Urinary bladder (tissue), 4 donors: Measurements from ENCODE around the gene ISCA1. TPM values are rescaled to one million over a fixed set of nuclear protein-coding genes. Genes with fewer than 3 reads are reported as not detected.
"Not testable (repeated sequence)": the region's sequence is repeated elsewhere in the genome, so short reads cannot be mapped to it uniquely, and the experiment has no call there.

Experiments used
- DNase-seq: peaks from one replicate; pipeline ENCODE4 v3.0.0-alpha.2; 2015; ENCODE audit errors: extremely low spot score
- H3K27ac ChIP-seq: one replicate; pipeline ENCODE4 v1.5.1; 2013; ENCODE audit warnings: low read depth, mild to moderate bottlenecking, moderate library complexity
- H3K36me3 ChIP-seq: one replicate; pipeline ENCODE4 v1.6.1; 2013; ENCODE audit warnings: mild to moderate bottlenecking, moderate library complexity; ENCODE audit not compliant: insufficient read depth
- H3K4me1 ChIP-seq: one replicate; pipeline ENCODE4 v1.6.1; 2013; ENCODE audit warnings: mild to moderate bottlenecking, moderate library complexity; ENCODE audit not compliant: insufficient read depth
- H3K4me3 ChIP-seq: one replicate; pipeline ENCODE4 v1.5.1; 2013; ENCODE audit warnings: low read depth, low read length
- WGBS: extraction: QIAGEN DNeasy Blood & Tissue Kit; methylation state at CpG from one replicate; pipeline ENCODE4 v1.1.7; 2013; 5-methylcytosine and 5-hydroxymethylcytosine counted together
- polyA plus RNA-seq: library from polyadenylated mRNA; stranded (reverse); fragments of 200-250 nt; gene quantifications from one replicate; pipeline ENCODE4 v1.2.3, GENCODE V29; 2013
- total RNA-seq: library from RNA; depleted of rRNA; stranded (reverse); fragments of >200 nt; gene quantifications from one replicate; pipeline ENCODE4 v1.2.3, GENCODE V29; 2014
- donor health status: healthy with polysubstance abuse.
- donor health status: healthy.

Gene ISCA1
- total and polyA plus RNA-seq, 2 donors: 40.9 to 54.5 TPM

DNA sequence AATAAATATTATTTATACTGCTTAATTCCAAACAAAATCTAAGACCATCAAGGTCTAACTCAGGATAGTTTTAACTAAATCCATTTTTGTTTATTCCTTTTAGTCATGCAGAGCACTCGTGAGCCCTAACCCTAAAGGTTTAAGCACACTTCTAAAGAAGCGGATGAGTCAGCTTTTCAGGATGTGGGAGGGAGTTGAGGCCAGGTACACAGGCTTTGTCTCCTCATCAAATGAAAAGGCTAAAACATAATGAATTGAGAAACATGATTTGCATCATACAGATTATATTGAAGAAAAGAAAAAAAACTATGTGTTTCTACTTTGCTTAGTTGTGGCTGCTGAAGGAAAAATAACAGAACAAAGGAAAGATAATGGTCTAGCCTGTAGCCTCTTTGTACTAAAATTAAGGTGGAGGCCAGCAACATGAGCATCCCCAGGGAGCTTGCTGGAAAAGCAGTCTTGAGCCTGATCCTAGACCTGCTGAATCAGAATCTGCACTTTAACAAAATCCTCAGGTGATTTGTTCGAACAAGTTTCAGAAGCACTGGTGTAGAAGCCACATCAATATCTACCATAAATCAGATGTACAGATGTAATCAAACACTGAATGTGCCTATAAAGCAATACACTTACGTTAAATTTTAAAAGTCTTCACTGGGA is 21.1 kb upstream of the ISCA1 start:
- WGBS: 66% methylated on average over 4 of the region's 4 CpGs
- H3K36me3 ChIP-seq: peaks cover 8% of the 10 kb centered on the region
- no peak for DNase-seq
- no peaks in the 10 kb centered on the region for H3K4me1 ChIP-seq
- no peak overlapping the region for H3K4me3 ChIP-seq
- peak overlapping the region; percentile 56 for H3K27ac ChIP-seq

DNA sequence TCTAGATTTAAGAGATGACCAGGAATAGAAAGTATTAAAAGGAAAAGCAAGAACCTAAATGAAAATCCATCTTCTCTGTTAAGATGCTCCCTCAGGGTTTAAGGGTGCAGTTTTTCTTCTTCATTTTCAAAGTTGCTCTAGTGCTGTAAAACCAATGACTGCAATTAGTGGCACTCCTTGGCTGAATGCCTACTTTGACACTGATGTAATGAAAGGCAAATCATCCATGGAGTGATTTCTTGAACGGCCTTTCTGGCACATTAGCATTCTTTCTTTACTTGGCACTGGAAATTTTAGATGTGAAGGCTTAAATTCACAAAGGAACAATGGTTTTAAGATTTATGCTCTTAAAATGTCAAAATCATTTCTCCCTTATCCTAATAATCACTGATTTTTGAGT is 19.3 kb upstream of the ISCA1 start:
- peaks cover 10% of the 10 kb centered on the region for H3K36me3 ChIP-seq
- no peak overlapping the region for H3K4me3 ChIP-seq
- DNase-seq: no peak
- no peaks in the 10 kb centered on the region for H3K4me1 ChIP-seq
- no peak overlapping the region for H3K27ac ChIP-seq
- WGBS: 82% methylated on average over 1 of the region's 1 CpG

- WGBS: 96% methylated on average over 2 of the region's 2 CpGs
- H3K27ac ChIP-seq: no peak overlapping the region
- DNase-seq: no peak
- H3K4me3 ChIP-seq: no peak overlapping the region
- no peaks in the 10 kb centered on the region for H3K4me1 ChIP-seq
- H3K36me3 ChIP-seq: peaks cover 10% of the 10 kb centered on the region
Measured at GRCh38 chr9:86300701-86301100, 18.4 kb upstream of the ISCA1 start.

- no peaks in the 10 kb centered on the region for H3K4me1 ChIP-seq
- no peak overlapping the region for H3K27ac ChIP-seq
- peaks cover 8% of the 10 kb centered on the region for H3K36me3 ChIP-seq
- no peak overlapping the region for H3K4me3 ChIP-seq
- WGBS: 94% methylated on average over 11 of the region's 11 CpGs
- no peak for DNase-seq
Measured at GRCh38 chr9:86298873-86299272, 16.5 kb upstream of the ISCA1 start.

DNA sequence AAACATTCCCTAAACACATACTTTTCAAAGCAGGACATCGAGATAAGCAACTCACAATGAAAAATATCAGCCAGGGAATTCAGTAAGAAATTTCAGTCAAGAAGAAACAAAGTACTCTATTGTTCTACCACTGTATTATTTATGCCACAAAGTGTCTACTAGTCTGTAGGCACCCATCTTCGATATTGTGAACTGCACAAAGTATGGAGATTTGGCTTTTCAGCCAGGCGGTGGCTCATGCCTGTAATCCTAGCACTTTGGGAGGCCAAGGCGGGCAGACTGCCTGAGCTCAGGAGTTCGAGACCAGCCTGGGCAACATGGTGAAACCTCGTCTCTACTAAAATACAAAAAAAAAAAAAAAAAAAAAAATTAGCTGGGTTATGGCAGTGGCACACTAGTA is 8.0 kb upstream of the ISCA1 start:
- whole genome bisulfite sequencing: 92% methylated on average over 6 of the region's 6 CpGs

DNA sequence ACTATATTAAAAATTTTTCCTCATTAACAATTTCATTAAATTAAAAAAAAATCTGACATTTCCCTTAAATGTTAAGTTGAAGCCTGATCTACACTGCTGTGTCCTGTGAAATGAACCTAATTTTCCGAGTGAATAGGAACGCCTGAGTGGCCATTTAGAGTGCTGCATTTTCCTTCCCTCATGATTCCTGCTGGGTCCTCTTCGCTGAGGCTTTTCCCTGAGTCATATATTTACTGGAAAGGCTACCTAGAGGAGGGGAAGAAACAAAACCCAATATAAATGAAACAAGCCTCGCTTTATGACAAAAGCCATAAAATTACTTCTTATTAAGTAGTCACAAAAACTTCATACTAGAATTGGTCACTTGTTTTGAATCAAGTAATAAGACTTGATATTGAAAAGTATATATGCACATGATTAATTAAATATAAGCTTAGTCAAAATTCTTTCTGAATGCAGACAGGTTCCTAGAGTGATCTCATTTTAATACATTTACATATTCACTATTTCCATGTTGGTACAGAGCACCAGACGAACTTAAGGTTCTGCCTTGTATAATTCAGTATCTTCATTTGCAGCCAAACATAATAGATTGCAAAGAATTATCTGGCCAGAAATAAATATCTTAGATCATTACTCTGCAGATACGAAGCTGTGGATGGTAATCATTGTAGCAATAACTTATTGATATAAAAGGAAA is 6.3 kb upstream of the ISCA1 start:
- DNase-seq: no peak
- no peaks in the 10 kb centered on the region for H3K4me1 ChIP-seq
- H3K4me3 ChIP-seq: no peak overlapping the region
- 89% methylated on average over 6 of the region's 6 CpGs for WGBS
- no peak overlapping the region for H3K27ac ChIP-seq
- peaks cover 2% of the 10 kb centered on the region for H3K36me3 ChIP-seq

More for the DNA sequence above, 8.0 kb upstream of the ISCA1 start:
- not testable (repeated sequence) for H3K4me1 ChIP-seq, H3K27ac ChIP-seq, H3K36me3 ChIP-seq, H3K4me3 ChIP-seq, DNase-seq

DNA sequence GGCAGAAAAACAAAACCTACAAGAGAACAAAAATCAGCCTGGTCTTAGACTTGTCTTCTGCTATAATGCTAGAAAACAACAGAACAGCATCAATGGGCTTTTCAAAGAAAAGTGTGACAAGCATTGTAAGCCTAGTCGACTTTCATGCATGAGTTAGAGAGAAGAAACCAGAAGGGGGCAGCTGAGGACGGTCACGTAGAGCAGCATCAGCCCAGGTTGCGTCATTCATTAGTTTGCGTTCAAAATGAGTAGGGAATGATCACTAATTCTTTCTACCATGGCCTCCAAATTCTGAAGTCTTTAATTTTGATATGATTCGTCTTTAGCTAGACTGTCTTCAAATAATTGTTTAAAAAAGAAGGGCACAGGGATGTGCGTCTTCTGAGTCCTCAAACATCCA is 4.7 kb upstream of the ISCA1 start:
- no peaks in the 10 kb centered on the region for H3K4me1 ChIP-seq
- no peak overlapping the region for H3K4me3 ChIP-seq
- DNase-seq: no peak
- WGBS: 53% methylated on average over 7 of the region's 7 CpGs
- peaks cover 2% of the 10 kb centered on the region for H3K36me3 ChIP-seq
- H3K27ac ChIP-seq: no peak overlapping the region

DNA sequence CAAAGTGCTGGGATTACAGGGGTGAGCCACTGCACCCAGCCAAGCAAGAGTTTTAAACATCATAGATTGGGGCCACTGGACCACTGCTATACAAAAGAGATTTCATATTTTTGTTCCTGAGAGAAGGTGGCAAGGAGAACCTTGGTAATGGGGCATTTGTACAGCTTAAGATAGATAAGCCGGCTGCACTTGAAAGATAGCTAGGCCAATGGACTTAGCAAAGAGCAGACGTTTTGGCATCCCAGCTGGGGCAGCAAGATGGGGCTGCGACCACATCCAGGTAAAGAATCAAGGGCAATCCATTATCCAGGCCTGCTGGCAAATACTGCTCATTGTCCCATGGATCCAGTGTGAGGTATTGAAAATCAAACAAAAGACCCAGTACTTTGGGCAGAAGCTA is 3.9 kb upstream of the ISCA1 start:
- 47% methylated on average over 3 of the region's 3 CpGs for WGBS
- Histone ChIP-seq H3K4me3 (no peak overlapping the region), H3K4me1 (no peaks in the 10 kb centered on the region), H3K36me3 (peaks cover 2% of the 10 kb centered on the region), H3K27ac (no peak overlapping the region)
- DNase-seq: no peak

DNA sequence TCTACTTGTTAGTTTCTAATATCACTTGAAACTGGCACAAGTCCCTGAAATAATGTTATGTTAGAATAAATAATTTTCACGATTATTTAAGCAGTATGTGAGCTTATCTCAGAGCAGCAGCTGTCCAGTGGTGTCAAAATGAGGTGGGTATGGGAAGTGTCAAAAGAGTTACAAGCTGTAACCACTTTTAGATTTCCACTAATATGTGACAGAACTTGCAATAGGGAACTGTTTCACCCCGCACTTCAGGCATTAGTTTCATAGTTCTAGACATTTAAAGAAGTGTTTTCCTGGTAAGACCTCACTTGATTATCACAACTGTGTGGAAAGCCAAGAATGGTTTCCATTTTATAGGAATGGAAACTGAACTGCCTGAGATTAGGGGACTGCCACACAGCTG is 2.9 kb upstream of the ISCA1 start:
- peaks cover 2% of the 10 kb centered on the region for H3K4me1 ChIP-seq
- DNase-seq: no peak
- 52% methylated on average over 2 of the region's 2 CpGs for WGBS
- peaks cover 2% of the 10 kb centered on the region for H3K36me3 ChIP-seq
- no peak overlapping the region for H3K4me3 ChIP-seq
- no peak overlapping the region for H3K27ac ChIP-seq

DNA sequence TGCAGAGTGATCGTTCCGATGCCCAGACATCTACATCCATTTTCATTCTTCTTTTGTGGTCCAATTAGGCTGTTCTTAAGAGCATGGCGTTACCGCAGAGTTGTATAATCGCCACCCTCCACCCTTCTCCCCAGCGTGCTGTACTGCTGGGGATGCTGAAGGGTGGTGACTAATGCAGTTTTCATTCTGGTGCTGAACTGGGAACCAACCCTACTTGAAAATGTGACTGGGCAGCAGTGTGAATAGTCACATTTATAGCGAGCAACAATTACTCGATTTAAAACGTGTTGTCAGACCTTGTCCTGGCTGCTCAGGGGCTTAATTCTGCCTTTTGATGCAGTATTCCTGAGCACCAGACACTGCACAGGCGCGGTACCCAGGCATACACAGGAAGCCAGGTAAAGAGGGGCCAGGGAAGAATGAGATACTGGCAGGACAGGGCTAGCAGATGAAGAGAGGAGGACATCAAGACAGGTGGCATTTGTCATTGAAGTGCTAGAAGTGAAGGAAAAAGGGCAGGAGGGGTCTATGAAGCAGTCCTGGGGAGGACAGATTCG is 719 bp upstream of the ISCA1 start:
- H3K36me3 ChIP-seq: peaks cover 2% of the 10 kb centered on the region
- peak overlapping the region; percentile 95 for H3K27ac ChIP-seq
- 16% methylated on average over 12 of the region's 12 CpGs for WGBS
- peak; percentile 21 for DNase-seq
- H3K4me1 ChIP-seq: peaks cover 2% of the 10 kb centered on the region
- peak overlapping the region; percentile 77 for H3K4me3 ChIP-seq

DNA sequence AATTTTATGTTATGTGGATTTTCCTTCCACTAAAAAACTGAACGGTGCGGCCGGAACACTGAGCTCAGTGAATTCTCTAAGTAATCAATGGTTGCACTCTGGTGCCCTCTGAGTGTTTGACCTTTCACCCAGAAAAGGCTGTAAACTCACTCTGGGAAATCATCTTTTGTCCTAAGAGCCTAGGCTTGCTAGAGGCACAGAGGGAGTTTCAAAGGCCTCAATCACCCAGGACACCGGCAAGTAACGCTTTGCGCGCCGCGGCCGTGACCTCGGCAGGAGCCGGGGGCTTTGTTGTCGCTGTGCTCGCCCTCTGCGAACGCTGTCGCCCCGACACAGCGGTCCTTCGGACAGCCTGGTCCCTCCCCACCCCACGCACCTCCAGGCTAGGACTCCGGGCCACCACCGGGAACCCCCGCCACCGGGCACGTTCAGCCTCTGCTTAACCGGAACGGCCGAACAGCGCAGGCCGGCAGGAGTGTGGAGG is 703 bp downstream of the ISCA1 start:
- Histone ChIP-seq H3K4me3 (peak overlapping the region; percentile 77), H3K27ac (peak overlapping the region; percentile 95), H3K36me3 (no peaks in the 10 kb centered on the region), H3K4me1 (peaks cover 2% of the 10 kb centered on the region)
- WGBS: under 1% methylated on average over 31 of the region's 31 CpGs
- DNase-seq: no peak

DNA sequence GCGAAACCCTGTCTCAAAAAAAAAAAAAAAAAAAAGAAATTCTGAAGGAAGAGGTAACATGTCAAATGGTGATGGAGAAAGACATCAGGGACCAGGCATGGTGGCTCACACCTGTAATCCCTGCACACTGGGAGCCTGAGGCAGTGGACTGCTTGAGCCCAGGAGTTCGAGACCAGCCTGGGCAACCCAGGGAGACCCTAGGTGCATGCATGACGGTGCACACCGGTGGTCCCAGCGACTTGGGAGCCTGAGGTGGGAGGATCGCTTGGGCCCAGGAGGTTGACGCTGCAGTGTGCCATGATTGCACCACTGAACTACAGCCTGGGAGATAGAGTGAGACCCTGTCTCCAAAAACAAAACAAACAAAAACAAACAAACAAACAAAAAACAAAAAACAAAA is 1.8 kb downstream of the ISCA1 start:
- Histone ChIP-seq H3K36me3 (no peaks in the 10 kb centered on the region), H3K4me1 (peaks cover 2% of the 10 kb centered on the region), H3K4me3 (no peak overlapping the region), H3K27ac (no peak overlapping the region)
- WGBS: 96% methylated on average over 7 of the region's 7 CpGs
- DNase-seq: no peak

- 91% methylated on average over 3 of the region's 3 CpGs for WGBS
Measured at GRCh38 chr9:86279839-86280238, 2.5 kb downstream of the ISCA1 start.

DNA sequence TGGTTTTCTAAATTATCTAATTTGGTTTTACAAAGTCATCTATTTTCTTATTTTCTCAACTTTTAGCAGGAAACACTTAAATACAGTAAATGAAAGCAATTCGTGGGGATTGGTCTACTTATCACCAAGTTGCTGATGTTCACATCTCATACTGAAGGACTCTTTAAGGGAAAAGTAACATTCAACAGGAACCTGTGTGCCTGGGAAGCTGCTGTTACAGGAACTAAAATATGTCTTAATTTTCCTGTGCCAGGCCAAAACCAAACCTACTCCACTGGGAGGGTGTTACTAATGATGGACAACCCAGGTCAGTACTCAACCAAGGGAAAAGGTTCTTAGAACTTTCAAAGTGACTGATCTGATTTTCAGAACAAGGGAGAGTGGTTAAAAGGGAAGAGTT is 5.3 kb downstream of the ISCA1 start:
- no peak for DNase-seq
- peaks cover 2% of the 10 kb centered on the region for H3K4me1 ChIP-seq
- no peak overlapping the region for H3K4me3 ChIP-seq
- 54% methylated on average over 1 of the region's 1 CpG for WGBS
- H3K36me3 ChIP-seq: no peaks in the 10 kb centered on the region
- H3K27ac ChIP-seq: no peak overlapping the region

More at GRCh38 chr9:86279839-86280238, 2.5 kb downstream of the ISCA1 start:
- DNase-seq: no peak
- H3K27ac ChIP-seq: no peak overlapping the region
- peaks cover 2% of the 10 kb centered on the region for H3K4me1 ChIP-seq
- H3K4me3 ChIP-seq: no peak overlapping the region
- no peaks in the 10 kb centered on the region for H3K36me3 ChIP-seq
